Measurements from ENCODE around the gene LMBR1. TPM values are rescaled to one million over a fixed set of nuclear protein-coding genes. Genes with fewer than 3 reads are reported as not detected.

The LMBR1 gene
- polyA plus RNA-seq, 1 donor from 2014 or later, result 68.9 TPM

- peak overlapping the region; percentile 69 for H3K27ac ChIP-seq (ENCODE audit: low read length)
- no peak for TF ChIP-seq EZH2 (IDR thresholded peaks at IDR 0.05; ENCODE audit: borderline replicate concordance, insufficient read depth, low read length, poor library complexity, severe bottlenecking)
- peak; percentile 41 for TF ChIP-seq RAD21 (conservative IDR thresholded peaks at IDR 0.05)
Observed at GRCh38 chr7:156640949-156641485, 252.0 kb downstream of the LMBR1 start.

GRCh38 chr7:156640257-156640948, 252.6 kb downstream of the LMBR1 start, which contains the start of gene RNF32:
TSS of gene RNF32 (plus strand) at chr7:156640774. CDS start at chr7:156643878, 3,104 bp downstream.
- Histone ChIP-seq H3K27ac (ENCODE audit: low read length) (peak within 1 kb of the TSS; percentile 69), H3K27me3 (ENCODE audit: insufficient read depth, low read depth, low read length) (no peaks in the 10 kb centered on the region), H3F3A (ENCODE audit: insufficient read depth, low read length, poor library complexity, severe bottlenecking) (no peaks in the 10 kb centered on the region), H4K20me1 (ENCODE audit: insufficient read depth) (no peaks in the 10 kb centered on the region), H3K79me2 (replicated peaks; ENCODE audit: insufficient read depth, low read length) (no peaks in the 10 kb centered on the region), H3K9me3 (ENCODE audit: low read length) (no peaks in the 10 kb centered on the region), H3K9me2 (ENCODE audit: insufficient read depth, low read length) (no peaks in the 10 kb centered on the region), H3K36me3 (ENCODE audit: insufficient read depth, low read length) (no peaks in the 10 kb centered on the region), H3K9ac (ENCODE audit: low read length) (peak within 1 kb of the TSS; percentile 72), H3K4me3 (ENCODE audit: low read length) (peak within 1 kb of the TSS; percentile 87), H2AFZ (ENCODE audit: low read depth, low read length) (peak within 1 kb of the TSS; percentile 86), H3K4me2 (ENCODE audit: low read length) (peak within 1 kb of the TSS; percentile 68)
- TF ChIP-seq EP300 (conservative IDR thresholded peaks at IDR 0.05; ENCODE audit: poor library complexity, severe bottlenecking) (no peak), EZH2 (IDR thresholded peaks at IDR 0.05; ENCODE audit: borderline replicate concordance, insufficient read depth, low read length, poor library complexity, severe bottlenecking) (no peak), REST (IDR thresholded peaks at IDR 0.05; ENCODE audit: borderline replicate concordance) (no peak), CTCF (IDR thresholded peaks at IDR 0.05; ENCODE audit: poor library complexity, severe bottlenecking) (no peak), RAD21 (conservative IDR thresholded peaks at IDR 0.05) (no peak), POLR2AphosphoS5 (IDR thresholded peaks at IDR 0.05) (peak; percentile 64), SMC3 (conservative IDR thresholded peaks at IDR 0.05; ENCODE audit: poor library complexity) (peak; percentile 40), MXI1 (conservative IDR thresholded peaks at IDR 0.05; ENCODE audit: poor library complexity, severe bottlenecking) (peak; percentile 57), TAF1 (IDR thresholded peaks at IDR 0.05; ENCODE audit: low read depth) (no peak)

More at GRCh38 chr7:156640949-156641485, 252.0 kb downstream of the LMBR1 start:
- no peaks in the 10 kb centered on the region for H3K36me3 ChIP-seq (ENCODE audit: insufficient read depth, low read length)
- no peaks in the 10 kb centered on the region for H3K9me3 ChIP-seq (ENCODE audit: low read length)
- H3K27me3 ChIP-seq (ENCODE audit: insufficient read depth, low read depth, low read length), result no peaks in the 10 kb centered on the region
- H3K9me2 ChIP-seq (ENCODE audit: insufficient read depth, low read length), result no peaks in the 10 kb centered on the region
- H3F3A ChIP-seq (ENCODE audit: insufficient read depth, low read length, poor library complexity, severe bottlenecking), result no peaks in the 10 kb centered on the region
- peak overlapping the region; percentile 72 for H3K9ac ChIP-seq (ENCODE audit: low read length)
- no peaks in the 10 kb centered on the region for H4K20me1 ChIP-seq (ENCODE audit: insufficient read depth)
- peak overlapping the region; percentile 87 for H3K4me3 ChIP-seq (ENCODE audit: low read length)
- no peaks in the 10 kb centered on the region for H3K79me2 ChIP-seq (replicated peaks; ENCODE audit: insufficient read depth, low read length)
- H2AFZ ChIP-seq (ENCODE audit: low read depth, low read length), result peak overlapping the region; percentile 86
- H3K4me2 ChIP-seq (ENCODE audit: low read length), result peak overlapping the region; percentile 68
